A549 (cell line): Measurements from ENCODE around the gene GIT2.

ENCODE experiments used
- BHLHE40 ChIP-seq: IDR thresholded peaks from 2 replicates; pipeline ENCODE4 v1.6.1; 2012; ENCODE audit warnings: low read depth, low read length, inconsistent platforms
- MAZ ChIP-seq: fragments of 150-350 bp; IDR thresholded peaks from 2 replicates; pipeline ENCODE4 v1.6.1; 2014; ENCODE audit warnings: antibody characterized with exemption, low read depth, low read length, borderline replicate concordance
- RNF2 ChIP-seq: fragments of 200-600 bp; sonication (generic); IDR thresholded peaks from 2 replicates; pipeline ENCODE4 v1.6.1; 2016; ENCODE audit warnings: low read depth, mild to moderate bottlenecking, antibody characterized with exemption, moderate library complexity, borderline replicate concordance
- TF ChIP-seq, protein P1 (sequence below): fragments of >200 bp; sonication (Bioruptor Twin); formaldehyde crosslinking; IDR thresholded peaks from 3 replicates; pipeline ENCODE4 v1.5.1; 2016

GRCh38 chr12:109950625-109951024 is 45.5 kb downstream of the GIT2 start:
- no peak for TF ChIP-seq MAZ
- TF ChIP-seq RNF2 = no peak
- TF ChIP-seq, protein P1, sequence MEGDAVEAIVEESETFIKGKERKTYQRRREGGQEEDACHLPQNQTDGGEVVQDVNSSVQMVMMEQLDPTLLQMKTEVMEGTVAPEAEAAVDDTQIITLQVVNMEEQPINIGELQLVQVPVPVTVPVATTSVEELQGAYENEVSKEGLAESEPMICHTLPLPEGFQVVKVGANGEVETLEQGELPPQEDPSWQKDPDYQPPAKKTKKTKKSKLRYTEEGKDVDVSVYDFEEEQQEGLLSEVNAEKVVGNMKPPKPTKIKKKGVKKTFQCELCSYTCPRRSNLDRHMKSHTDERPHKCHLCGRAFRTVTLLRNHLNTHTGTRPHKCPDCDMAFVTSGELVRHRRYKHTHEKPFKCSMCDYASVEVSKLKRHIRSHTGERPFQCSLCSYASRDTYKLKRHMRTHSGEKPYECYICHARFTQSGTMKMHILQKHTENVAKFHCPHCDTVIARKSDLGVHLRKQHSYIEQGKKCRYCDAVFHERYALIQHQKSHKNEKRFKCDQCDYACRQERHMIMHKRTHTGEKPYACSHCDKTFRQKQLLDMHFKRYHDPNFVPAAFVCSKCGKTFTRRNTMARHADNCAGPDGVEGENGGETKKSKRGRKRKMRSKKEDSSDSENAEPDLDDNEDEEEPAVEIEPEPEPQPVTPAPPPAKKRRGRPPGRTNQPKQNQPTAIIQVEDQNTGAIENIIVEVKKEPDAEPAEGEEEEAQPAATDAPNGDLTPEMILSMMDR = no peak
- no peak for TF ChIP-seq BHLHE40
